Fibroblast of lung (primary cell): ENCODE data around the gene VPS29.

ENCODE experiments used
- EZH2 ChIP-seq: IDR thresholded peaks from 2 replicates; pipeline ENCODE4 v1.5.1; 2012; ENCODE audit warnings: low read length, control low read depth, mild to moderate bottlenecking; ENCODE audit errors: missing control alignments
- TF ChIP-seq, protein P1 (sequence below), 2 donors: IDR thresholded peaks in 1 of 2; conservative IDR thresholded peaks in 1 of 2; 1 replicate in 1 of 2; 2 replicates in 1 of 2; pipeline ENCODE4 v1.5.1; 2011 to 2012; ENCODE audit warnings: low read length in 2 of 2, control low read depth in 1 of 2, inconsistent platforms in 1 of 2, low read depth in 1 of 2, mild to moderate bottlenecking in 1 of 2

- TF ChIP-seq, protein P1, sequence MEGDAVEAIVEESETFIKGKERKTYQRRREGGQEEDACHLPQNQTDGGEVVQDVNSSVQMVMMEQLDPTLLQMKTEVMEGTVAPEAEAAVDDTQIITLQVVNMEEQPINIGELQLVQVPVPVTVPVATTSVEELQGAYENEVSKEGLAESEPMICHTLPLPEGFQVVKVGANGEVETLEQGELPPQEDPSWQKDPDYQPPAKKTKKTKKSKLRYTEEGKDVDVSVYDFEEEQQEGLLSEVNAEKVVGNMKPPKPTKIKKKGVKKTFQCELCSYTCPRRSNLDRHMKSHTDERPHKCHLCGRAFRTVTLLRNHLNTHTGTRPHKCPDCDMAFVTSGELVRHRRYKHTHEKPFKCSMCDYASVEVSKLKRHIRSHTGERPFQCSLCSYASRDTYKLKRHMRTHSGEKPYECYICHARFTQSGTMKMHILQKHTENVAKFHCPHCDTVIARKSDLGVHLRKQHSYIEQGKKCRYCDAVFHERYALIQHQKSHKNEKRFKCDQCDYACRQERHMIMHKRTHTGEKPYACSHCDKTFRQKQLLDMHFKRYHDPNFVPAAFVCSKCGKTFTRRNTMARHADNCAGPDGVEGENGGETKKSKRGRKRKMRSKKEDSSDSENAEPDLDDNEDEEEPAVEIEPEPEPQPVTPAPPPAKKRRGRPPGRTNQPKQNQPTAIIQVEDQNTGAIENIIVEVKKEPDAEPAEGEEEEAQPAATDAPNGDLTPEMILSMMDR (conservative IDR thresholded peaks at IDR 0.05 in 1 of 2, IDR thresholded peaks at IDR 0.05 in 1 of 2; ENCODE audit: low read depth in 1 of 2, low read length in 2 of 2) = no peak
- TF ChIP-seq EZH2 = no peak
Observed at GRCh38 chr12:110514363-110514762, 12.5 kb upstream of the VPS29 start.
